H1 (cell line): ENCODE results near the gene RFX3. TPM values are rescaled to one million over a fixed set of nuclear protein-coding genes. Genes with fewer than 3 reads are reported as not detected.

Experiments
- CTCF ChIA-PET: fragments of 300-600 bp; sonication (Branson Sonifier 250); formaldehyde crosslinking; loops from one replicate; lab custom pipeline; 2021; ENCODE audit not compliant: partially characterized antibody; lab: Charles Lee
- POLR2A ChIA-PET: fragments of 300-600 bp; sonication (Branson Sonifier 250); formaldehyde crosslinking; loops from one replicate; lab custom pipeline; 2021; ENCODE audit warnings: inconsistent platforms; ENCODE audit not compliant: partially characterized antibody; lab: Charles Lee
- DNase-seq, 2 experiments: peaks; one replicate each; pipeline versions ENCODE4 v3.0.0 to v3.0.0-alpha.2; 2010 to 2022; ENCODE audit warnings: low spot score in 2 of 2, low read depth in 1 of 2, mixed read lengths in 1 of 2
- FAIRE-seq: peaks from 2 replicates; lab custom pipeline; 2011; peaks lifted over from hg19 to GRCh38; lab: Jason Lieb, UNC
- H2AFZ ChIP-seq: 2 replicates; pipeline ENCODE4 v1.8.1; 2012; ENCODE audit warnings: low read length, inconsistent platforms
- H2AK5ac ChIP-seq: 2 replicates; pipeline ENCODE4 v1.6.1; 2013; ENCODE audit warnings: low read depth, low read length
- H2BK120ac ChIP-seq: replicated peaks from 2 replicates; pipeline ENCODE3; 2013; ENCODE audit warnings: low read depth, low read length, inconsistent platforms
- H2BK12ac ChIP-seq: 2 replicates; pipeline ENCODE4 v1.6.1; 2013; ENCODE audit warnings: low read depth, low read length
- H2BK15ac ChIP-seq: 2 replicates; pipeline ENCODE4 v1.6.1; 2013; ENCODE audit warnings: low read length
- H2BK20ac ChIP-seq: 2 replicates; pipeline ENCODE4 v1.6.1; 2013; ENCODE audit warnings: low read length
- H2BK5ac ChIP-seq: 2 replicates; pipeline ENCODE4 v1.6.1; 2013; ENCODE audit warnings: low read depth, low read length
- H3K14ac ChIP-seq: 2 replicates; pipeline ENCODE4 v1.6.1; 2013; ENCODE audit warnings: inconsistent platforms; ENCODE audit not compliant: insufficient read length
- H3K18ac ChIP-seq: 2 replicates; pipeline ENCODE4 v1.6.1; 2013; ENCODE audit warnings: low read length; ENCODE audit errors: extremely low read depth
- H3K23ac ChIP-seq: 2 replicates; pipeline ENCODE4 v1.6.1; 2013; ENCODE audit warnings: inconsistent platforms; ENCODE audit not compliant: insufficient read length
- H3K23me2 ChIP-seq: 2 replicates; pipeline ENCODE4 v1.6.1; 2013; ENCODE audit warnings: low read depth, low read length
- H3K27ac ChIP-seq: 2 replicates; pipeline ENCODE4 v1.6.1; 2011; ENCODE audit warnings: low read depth, low read length, inconsistent platforms
- H3K27me3 ChIP-seq, 4 experiments: replicated peaks in 1 of 4; 1 replicate in 1 of 4; 2 replicates in 3 of 4; pipeline versions ENCODE4 v1.6.1 to v1.8.1; 2011 to 2013; ENCODE audit warnings: low read length in 3 of 4, mild to moderate bottlenecking in 3 of 4, inconsistent platforms in 2 of 4, mixed read lengths in 2 of 4, moderate library complexity in 1 of 4; ENCODE audit not compliant: control insufficient read depth in 3 of 4, insufficient read depth in 3 of 4; ENCODE audit errors: extremely low read depth in 1 of 4
- H3K36me3 ChIP-seq, 4 experiments: 2 replicates each; pipeline versions ENCODE4 v1.6.1 to v1.8.1; 2011 to 2013; ENCODE audit warnings: mild to moderate bottlenecking in 4 of 4, low read length in 3 of 4, moderate library complexity in 2 of 4, control low read depth in 1 of 4, inconsistent platforms in 1 of 4; ENCODE audit not compliant: insufficient read depth in 4 of 4, control insufficient read depth in 2 of 4
- H3K4ac ChIP-seq: replicated peaks from 2 replicates; pipeline ENCODE3; 2013; ENCODE audit warnings: low read length, low read depth, mixed read lengths, inconsistent platforms; ENCODE audit not compliant: insufficient read length
- H3K4me1 ChIP-seq, 4 experiments: replicated peaks in 1 of 4; 1 replicate in 1 of 4; 2 replicates in 3 of 4; pipeline versions ENCODE4 v1.6.1 to v1.8.1; 2011 to 2013; ENCODE audit warnings: low read length in 3 of 4, inconsistent platforms in 2 of 4, mixed read lengths in 1 of 4; ENCODE audit not compliant: insufficient read depth in 4 of 4, control insufficient read depth in 3 of 4
- H3K4me2 ChIP-seq, 2 experiments: 2 replicates each; pipeline versions ENCODE4 v1.6.1 to v1.8.1; 2011 to 2013; ENCODE audit warnings: low read depth in 2 of 2, low read length in 2 of 2, control low read depth in 1 of 2, inconsistent platforms in 1 of 2, mild to moderate bottlenecking in 1 of 2; ENCODE audit not compliant: insufficient read depth in 1 of 2
- H3K4me3 ChIP-seq, 4 experiments: fragments of 200-600, 300-600 bp in 1 of 4; sonication (generic), shearing (Covaris generic), sonication (Bioruptor Twin) in 1 of 4; 2 replicates each; pipeline versions ENCODE4 v1.5.1 to v1.8.1; 2011 to 2016; ENCODE audit warnings: low read length in 4 of 4, low read depth in 3 of 4, control low read depth in 2 of 4, inconsistent platforms in 2 of 4, mild to moderate bottlenecking in 2 of 4, mixed read lengths in 1 of 4, moderate library complexity in 1 of 4; ENCODE audit not compliant: insufficient read depth in 2 of 4; ENCODE audit errors: extremely low read depth in 1 of 4
- H3K56ac ChIP-seq: replicated peaks from 2 replicates; pipeline ENCODE3; 2013; ENCODE audit warnings: low read depth, mild to moderate bottlenecking, mixed read lengths, low read length, inconsistent platforms; ENCODE audit not compliant: insufficient read length
- H3K79me1 ChIP-seq: 2 replicates; pipeline ENCODE4 v1.6.1; 2013; ENCODE audit warnings: low read depth, low read length, control low read depth
- H3K79me2 ChIP-seq, 2 experiments: 2 replicates each; pipeline versions ENCODE4 v1.6.1 to v1.8.1; 2012 to 2013; ENCODE audit warnings: low read length in 2 of 2, mild to moderate bottlenecking in 2 of 2, inconsistent platforms in 1 of 2; ENCODE audit not compliant: insufficient read depth in 2 of 2, control insufficient read depth in 1 of 2
- H3K9ac ChIP-seq, 4 experiments: replicated peaks in 1 of 4; 1 replicate in 1 of 4; 2 replicates in 3 of 4; pipeline versions ENCODE4 v1.6.1 to v1.8.1; 2011 to 2013; ENCODE audit warnings: low read depth in 3 of 4, low read length in 3 of 4, control low read depth in 2 of 4, mild to moderate bottlenecking in 2 of 4, moderate library complexity in 2 of 4, inconsistent platforms in 1 of 4; ENCODE audit errors: extremely low read depth in 1 of 4
- H3K9me3 ChIP-seq, 2 experiments: 2 replicates each; pipeline versions ENCODE4 v1.6.1 to v1.8.1; 2012 to 2013; ENCODE audit warnings: mild to moderate bottlenecking in 2 of 2, moderate library complexity in 2 of 2, control low read depth in 1 of 2, inconsistent platforms in 1 of 2, low read depth in 1 of 2, low read length in 1 of 2, mixed read lengths in 1 of 2; ENCODE audit not compliant: insufficient read depth in 2 of 2
- H4K20me1 ChIP-seq, 2 experiments: replicated peaks in 1 of 2; 2 replicates each; pipeline versions ENCODE3 to v1.8.1; 2011 to 2013; ENCODE audit warnings: inconsistent platforms in 2 of 2, low read length in 2 of 2, mild to moderate bottlenecking in 1 of 2; ENCODE audit not compliant: insufficient read depth in 2 of 2, control insufficient read depth in 1 of 2
- H4K5ac ChIP-seq: 2 replicates; pipeline ENCODE4 v1.6.1; 2013; ENCODE audit warnings: low read length, low read depth, mixed read lengths, inconsistent platforms; ENCODE audit not compliant: insufficient read length
- H4K8ac ChIP-seq: 2 replicates; pipeline ENCODE4 v1.8.0; 2013; ENCODE audit warnings: mild to moderate bottlenecking, moderate library complexity, low read length, inconsistent platforms; ENCODE audit not compliant: insufficient read depth; ENCODE audit errors: extremely low read depth
- H4K91ac ChIP-seq: replicated peaks from 2 replicates; pipeline ENCODE3; 2013; ENCODE audit warnings: low read length, mixed read lengths, inconsistent platforms; ENCODE audit not compliant: insufficient read length
- GABPA ChIP-seq: IDR thresholded peaks from 2 replicates; pipeline ENCODE4 v1.6.1; 2011; ENCODE audit warnings: mild to moderate bottlenecking, low read length, moderate library complexity, borderline replicate concordance; ENCODE audit not compliant: insufficient read depth
- MAFK ChIP-seq: IDR thresholded peaks from 2 replicates; pipeline ENCODE4 v1.6.1; 2012; ENCODE audit warnings: low read depth, mild to moderate bottlenecking, improper control_type of control experiment, low read length
- TAF1 ChIP-seq: IDR thresholded peaks from 2 replicates; pipeline ENCODE4 v1.6.1; 2011; ENCODE audit warnings: mild to moderate bottlenecking, low read depth, low read length
- WGBS, 2 experiments: shearing (Covaris generic) in 1 of 2; methylation state at CpG; one replicate each; pipeline versions ENCODE4 v1.1.6 to v1.1.7; 2013 to 2015; ENCODE audit warnings: low lambda C conversion rate in 2 of 2, mixed read lengths in 2 of 2, inconsistent platforms in 1 of 2, low coverage in 1 of 2, missing lambda C conversion rate in 1 of 2; ENCODE audit not compliant: insufficient replicate concordance in 2 of 2, insufficient coverage in 1 of 2, insufficient read length in 1 of 2; ENCODE audit errors: extremely low coverage in 1 of 2, missing lambda C conversion rate in 1 of 2; 5-methylcytosine and 5-hydroxymethylcytosine counted together
- polyA plus RNA-seq, 7 experiments: library from polyadenylated mRNA; depleted of rRNA in 3 of 7; stranded (reverse) in 5 of 7; unstranded in 2 of 7; fragments of >200 nt in 5 of 7; fragments of 200-250 nt in 2 of 7; gene quantifications; 1 replicate in 5 of 7; 2 replicates in 1 of 7; 4 replicates in 1 of 7; pipeline versions ENCODE4 v1.2.1 to v1.2.3, GENCODE V29; 2011 to 2013; ENCODE audit warnings: missing spikeins in 2 of 7, mixed read lengths in 2 of 7
- total RNA-seq: library from RNA; stranded (reverse); fragmentation: NEBNext Ultra II Directional; extraction: Animal tissue kit (Norgen Biotek cat#: 25700); gene quantifications from 2 replicates; pipeline ENCODE4 v1.2.1, GENCODE V29; 2021
- TF ChIP-seq, protein P1 (sequence below): IDR thresholded peaks from 2 replicates; pipeline ENCODE4 v1.6.1; 2011; ENCODE audit warnings: low read depth, mild to moderate bottlenecking, low read length; ENCODE audit not compliant: insufficient read depth

Gene RFX3
- total and polyA plus RNA-seq, 2 of the 8 experiments (the other 6 are each of a cell fraction or from before 2014, with no cell fraction given), result 4.9 to 22.6 TPM

DNA sequence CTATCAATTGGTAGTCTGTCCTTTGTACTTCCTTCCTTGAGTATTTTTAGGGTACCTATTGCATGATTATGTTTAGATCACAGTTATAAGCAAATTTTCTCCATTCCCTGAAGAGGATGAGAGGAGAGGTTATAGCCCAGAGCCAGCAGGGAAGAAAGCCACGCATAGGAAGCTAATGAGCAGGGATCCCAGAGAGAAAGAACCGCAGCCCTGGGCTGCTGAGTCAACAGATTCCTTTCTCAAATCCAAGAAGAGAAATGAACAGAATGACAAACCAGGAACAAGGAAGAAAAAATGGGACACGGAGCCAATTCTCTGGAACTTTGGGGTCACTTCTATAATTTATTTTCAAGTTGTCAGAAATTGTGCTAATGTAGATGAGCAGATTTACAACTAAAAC, 284.5 kb downstream of the RFX3 start:
- Histone ChIP-seq H3K4me1 (peaks cover 0 to 5% (median 2%) of the 10 kb centered on the region in 4 experiments; a peak in 4 of 7 replicates), H3K14ac (no peak overlapping the region), H3K27ac (no peak overlapping the region), H4K8ac (no peak overlapping the region), H4K20me1 (no peaks in the 10 kb centered on the region), H2BK120ac (no peak overlapping the region), H3K18ac (no peak overlapping the region; the same call in 1 of the 2 replicates), H4K91ac (no peak overlapping the region)
- POLR2A ChIA-PET, result interaction anchor here (1.0 to 1.5 kb wide), 2 partner anchors 284 to 286 kb away, joined by 3 to 4 read pairs; partner anchors contain the start of gene RFX3
- 25% methylated on average over 3 of the region's 3 CpGs; no CpG with 5 or more reads in 1 of the 2 experiments for WGBS, 2 experiments
- TF ChIP-seq TAF1 (no peak), GABPA (no peak), MAFK (peak; percentile 89)
- TF ChIP-seq, protein P1, sequence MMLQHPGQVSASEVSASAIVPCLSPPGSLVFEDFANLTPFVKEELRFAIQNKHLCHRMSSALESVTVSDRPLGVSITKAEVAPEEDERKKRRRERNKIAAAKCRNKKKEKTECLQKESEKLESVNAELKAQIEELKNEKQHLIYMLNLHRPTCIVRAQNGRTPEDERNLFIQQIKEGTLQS, result no peak
- TF ChIP-seq, all 59 proteins: peak for 1
- Histone ChIP-seq H3K56ac (no peak overlapping the region), H3K36me3 (no peaks in the 10 kb centered on the region), H3K79me1 (no peaks in the 10 kb centered on the region), H2BK5ac (no peak overlapping the region), H3K4me2 (no peak overlapping the region), H3K9me3 (no peaks in the 10 kb centered on the region), H3K4ac (no peak overlapping the region), H3K9ac (no peak overlapping the region), H2AFZ (no peak overlapping the region), H3K23ac (no peak overlapping the region), H2AK5ac (no peak overlapping the region), H4K5ac (no peak overlapping the region), H2BK15ac (no peak overlapping the region), H2BK12ac (no peak overlapping the region; the same call in 1 of the 2 replicates), H3K27me3 (no peaks in the 10 kb centered on the region), H2BK20ac (no peak overlapping the region), H3K4me3 (no peak overlapping the region), H3K79me2 (no peaks in the 10 kb centered on the region), H3K23me2 (no peaks in the 10 kb centered on the region)
- CTCF ChIA-PET, result interaction anchor here (0.7 to 5.1 kb wide), 14 partner anchors 12 to 1098 kb away, joined by 3 to 44 read pairs (median 4); no protein-coding TSS in a partner anchor
- no peak for DNase-seq
- FAIRE-seq, result no peak
